ENCODE measurements around the gene APELA. TPM values are rescaled to one million over a fixed set of nuclear protein-coding genes. Genes with fewer than 3 reads are reported as not detected.

APELA gene
- total and polyA plus RNA-seq, 11 donors: not detected

DNA sequence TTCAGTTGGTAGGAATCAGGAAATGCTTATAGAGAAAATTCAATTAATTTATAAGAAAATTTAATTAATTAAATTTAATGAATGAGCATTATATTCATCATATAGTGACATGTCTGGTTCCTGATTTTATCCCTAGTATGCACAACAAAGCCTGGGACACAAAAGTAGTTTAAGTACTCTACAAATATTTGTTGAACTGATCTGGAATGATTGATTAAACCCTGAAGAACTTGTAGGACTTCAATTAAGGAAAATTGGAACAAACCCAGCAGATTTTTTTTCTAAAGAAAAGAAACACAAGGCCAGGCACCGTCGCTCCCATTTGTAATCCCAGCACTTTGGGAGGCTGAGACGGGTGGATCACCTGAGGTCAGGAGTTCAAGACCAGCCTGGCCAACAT, 4.5 kb upstream of the APELA start:
- WGBS, 4 donors: 73 to 86% (median 78%) methylated on average over 3 of the region's 3 CpGs
- no peaks in the 10 kb centered on the region for H3K36me3 ChIP-seq
- H3K27ac ChIP-seq: no peak overlapping the region
- intact Hi-C loops (cut with DNase I): no loop called here
- DNase-seq (no peak), ATAC-seq (no peak)
- no peaks in the 10 kb centered on the region for H3K9me3 ChIP-seq
- no peaks in the 10 kb centered on the region for H3K4me1 ChIP-seq
- TF ChIP-seq POLR2A (IDR thresholded peaks at IDR 0.05): no peak
- TF ChIP-seq, protein P1, sequence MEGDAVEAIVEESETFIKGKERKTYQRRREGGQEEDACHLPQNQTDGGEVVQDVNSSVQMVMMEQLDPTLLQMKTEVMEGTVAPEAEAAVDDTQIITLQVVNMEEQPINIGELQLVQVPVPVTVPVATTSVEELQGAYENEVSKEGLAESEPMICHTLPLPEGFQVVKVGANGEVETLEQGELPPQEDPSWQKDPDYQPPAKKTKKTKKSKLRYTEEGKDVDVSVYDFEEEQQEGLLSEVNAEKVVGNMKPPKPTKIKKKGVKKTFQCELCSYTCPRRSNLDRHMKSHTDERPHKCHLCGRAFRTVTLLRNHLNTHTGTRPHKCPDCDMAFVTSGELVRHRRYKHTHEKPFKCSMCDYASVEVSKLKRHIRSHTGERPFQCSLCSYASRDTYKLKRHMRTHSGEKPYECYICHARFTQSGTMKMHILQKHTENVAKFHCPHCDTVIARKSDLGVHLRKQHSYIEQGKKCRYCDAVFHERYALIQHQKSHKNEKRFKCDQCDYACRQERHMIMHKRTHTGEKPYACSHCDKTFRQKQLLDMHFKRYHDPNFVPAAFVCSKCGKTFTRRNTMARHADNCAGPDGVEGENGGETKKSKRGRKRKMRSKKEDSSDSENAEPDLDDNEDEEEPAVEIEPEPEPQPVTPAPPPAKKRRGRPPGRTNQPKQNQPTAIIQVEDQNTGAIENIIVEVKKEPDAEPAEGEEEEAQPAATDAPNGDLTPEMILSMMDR (IDR thresholded peaks at IDR 0.05): no peak
- peaks cover 0 to 5% (median 0%) of the 10 kb centered on the region in 9 donors for H3K27me3 ChIP-seq
- no peak overlapping the region for H3K4me3 ChIP-seq

DNA sequence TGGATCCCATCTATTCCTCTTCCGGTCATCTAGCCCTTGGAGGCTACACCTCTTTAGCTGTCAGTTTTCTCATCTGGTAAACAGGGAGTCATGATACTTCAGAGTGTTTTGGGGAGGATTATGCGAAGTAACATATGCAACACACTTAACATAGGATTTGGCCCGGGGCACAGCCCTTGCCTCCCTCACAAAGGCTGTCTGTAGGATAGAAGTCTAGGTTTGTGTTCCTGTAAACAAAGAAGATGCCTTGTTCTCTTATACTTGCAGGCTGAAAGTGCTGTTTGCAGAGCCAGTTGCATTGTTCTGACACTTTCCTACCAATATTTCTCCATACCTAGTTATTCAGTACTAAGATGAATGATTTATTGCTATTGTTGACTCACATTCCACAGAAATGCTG, 2.2 kb upstream of the APELA start:
- 56 to 78% (median 73%) methylated on average over 3 of the region's 3 CpGs for WGBS, 4 donors
- Histone ChIP-seq H3K9me3 (no peaks in the 10 kb centered on the region), H3K27ac (no peak overlapping the region), H3K4me1 (no peaks in the 10 kb centered on the region), H3K27me3 (peaks cover 0 to 5% (median 0%) of the 10 kb centered on the region in 9 donors), H3K36me3 (no peaks in the 10 kb centered on the region), H3K4me3 (no peak overlapping the region)
- TF ChIP-seq, protein P1 (IDR thresholded peaks at IDR 0.05): no peak
- no peak for TF ChIP-seq POLR2A (IDR thresholded peaks at IDR 0.05)
- no peak for ATAC-seq
- DNase-seq: no peak
- intact Hi-C loops (cut with DNase I): no loop called here

DNA sequence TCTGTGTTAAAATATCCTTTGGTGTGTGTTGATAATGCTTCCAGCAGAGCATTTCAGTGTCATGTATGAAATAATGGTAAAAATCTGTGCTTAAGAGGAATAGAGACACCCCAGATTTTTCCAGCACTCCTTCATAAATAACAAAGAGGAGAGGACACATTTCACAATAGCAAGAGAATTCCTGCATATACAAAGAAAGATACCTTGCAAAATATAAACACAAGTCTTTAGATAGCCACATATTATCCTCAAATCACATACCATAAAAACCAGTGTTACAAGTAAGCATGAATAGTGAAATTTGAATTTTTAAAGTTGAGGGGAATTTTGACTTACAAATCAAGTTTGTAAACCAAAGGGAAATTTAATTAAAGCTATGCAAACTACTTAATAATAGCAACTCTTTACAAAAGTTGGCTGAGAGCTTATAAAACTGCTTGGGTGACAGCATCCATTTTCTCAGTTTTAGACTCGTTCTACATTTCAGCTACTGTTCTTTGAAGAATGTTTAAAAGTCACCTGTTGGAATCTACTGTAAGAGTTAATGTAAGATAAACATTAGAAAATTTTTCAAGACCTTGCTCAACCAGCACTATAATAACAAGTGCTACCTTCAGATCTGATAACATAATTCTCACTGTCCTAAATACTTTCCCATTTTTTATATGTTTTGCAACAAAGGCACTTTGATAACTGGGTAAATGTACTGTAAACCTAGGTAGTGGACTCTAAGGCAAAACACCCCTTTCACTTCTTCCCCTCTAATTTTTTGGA, 3.7 kb downstream of the APELA start:
- Histone ChIP-seq H3K4me3 (no peak overlapping the region), H3K9me3 (no peaks in the 10 kb centered on the region), H3K36me3 (no peaks in the 10 kb centered on the region), H3K27ac (no peak overlapping the region), H3K4me1 (no peaks in the 10 kb centered on the region), H3K27me3 (peaks cover 0 to 5% (median 0%) of the 10 kb centered on the region in 9 donors)
- WGBS, 4 donors: 49 to 61% (median 57%) methylated on average over 1 of the region's 1 CpG
- no peak for DNase-seq
- no peak for ATAC-seq
- intact Hi-C loops (cut with DNase I): no loop called here
- TF ChIP-seq, protein P1 (IDR thresholded peaks at IDR 0.05): no peak
- TF ChIP-seq POLR2A (IDR thresholded peaks at IDR 0.05): no peak

DNA sequence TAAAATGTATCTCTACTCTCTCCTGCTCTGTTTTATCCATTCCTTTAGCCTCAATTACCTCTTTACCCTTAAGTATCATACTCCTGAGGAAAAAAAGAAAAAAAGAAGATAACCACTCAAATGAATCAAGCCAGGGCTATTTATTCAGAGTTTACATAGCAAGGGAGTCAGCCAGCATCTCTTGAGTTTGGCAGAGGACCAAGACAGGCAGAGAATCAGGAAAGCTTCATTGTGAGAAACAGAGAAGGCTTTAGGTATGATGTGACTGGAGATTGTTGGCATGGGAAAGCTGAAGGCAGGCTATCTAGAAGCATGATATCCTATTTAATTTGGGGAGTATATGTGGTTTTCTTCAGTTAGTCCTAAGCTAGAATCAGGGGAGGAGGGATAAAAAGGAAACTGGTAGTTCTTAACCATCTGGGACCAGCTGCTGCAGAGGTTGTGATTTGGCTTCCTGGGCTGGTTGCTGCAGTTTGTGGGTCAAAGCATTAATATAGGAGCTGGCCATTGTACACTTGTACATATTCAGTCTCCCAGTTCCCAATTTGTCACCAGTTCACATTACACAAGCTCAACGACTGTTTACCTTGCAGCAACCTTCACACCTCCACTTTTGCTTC, 11.2 kb downstream of the APELA start:
- no peaks in the 10 kb centered on the region for H3K27me3 ChIP-seq
- no peaks in the 10 kb centered on the region for H3K36me3 ChIP-seq
- no peaks in the 10 kb centered on the region for H3K4me1 ChIP-seq
- 39 to 58% (median 49%) methylated on average over 1 of the region's 1 CpG for WGBS, 4 donors
- DNase-seq (no peak), ATAC-seq (peak in 1 of 4 donors; percentile 51)
- TF ChIP-seq, protein P1 (IDR thresholded peaks at IDR 0.05): no peak
- no peak for TF ChIP-seq POLR2A (IDR thresholded peaks at IDR 0.05)
- no peak overlapping the region for H3K27ac ChIP-seq
- no peak overlapping the region for H3K4me3 ChIP-seq
- H3K9me3 ChIP-seq: no peaks in the 10 kb centered on the region
- intact Hi-C loops (cut with DNase I): no loop called here

Data from heart left ventricle (tissue), 16 donors.